ENCODE data around the gene ATP6V1B1. TPM values are rescaled to one million over a fixed set of nuclear protein-coding genes. Genes with fewer than 3 reads are reported as not detected.
A peak's percentile ranks its signal among the peaks of the same experiment; 100 is the strongest.

ATP6V1B1 gene
- total RNA-seq, 6 experiments from 2014 or later: 0.44 TPM; not detected in 5

DNA sequence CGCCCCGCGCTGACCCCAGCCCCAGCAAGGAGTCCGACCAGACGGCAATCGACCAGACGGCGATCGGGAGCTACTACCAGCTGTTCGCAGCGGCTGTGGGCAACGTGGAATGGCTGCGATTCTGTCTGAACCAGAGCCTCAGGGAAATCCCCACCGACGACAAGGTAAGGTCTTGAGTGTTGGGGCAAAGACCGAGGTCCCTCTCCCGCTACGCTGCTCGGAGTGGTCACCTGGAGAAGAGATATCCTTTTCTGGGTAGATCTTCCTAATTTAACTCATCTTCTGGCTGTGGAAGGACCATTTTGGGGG is 43.4 kb downstream of the ATP6V1B1 start:
- H3K27me3 ChIP-seq: no peaks in the 10 kb centered on the region
- no peaks in the 10 kb centered on the region for H3K9me3 ChIP-seq
- peak overlapping the region in 1 of 3 donors; percentile 7 for H3K27ac ChIP-seq
- ATAC-seq (no peak), DNase-seq (no peak)
- no peaks in the 10 kb centered on the region for H3K36me3 ChIP-seq
- WGBS (ENCODE audit: insufficient coverage, low coverage, low lambda C conversion rate, missing lambda C conversion rate): 82% methylated on average over 4 of the region's 19 CpGs
- TF ChIP-seq, protein P1, sequence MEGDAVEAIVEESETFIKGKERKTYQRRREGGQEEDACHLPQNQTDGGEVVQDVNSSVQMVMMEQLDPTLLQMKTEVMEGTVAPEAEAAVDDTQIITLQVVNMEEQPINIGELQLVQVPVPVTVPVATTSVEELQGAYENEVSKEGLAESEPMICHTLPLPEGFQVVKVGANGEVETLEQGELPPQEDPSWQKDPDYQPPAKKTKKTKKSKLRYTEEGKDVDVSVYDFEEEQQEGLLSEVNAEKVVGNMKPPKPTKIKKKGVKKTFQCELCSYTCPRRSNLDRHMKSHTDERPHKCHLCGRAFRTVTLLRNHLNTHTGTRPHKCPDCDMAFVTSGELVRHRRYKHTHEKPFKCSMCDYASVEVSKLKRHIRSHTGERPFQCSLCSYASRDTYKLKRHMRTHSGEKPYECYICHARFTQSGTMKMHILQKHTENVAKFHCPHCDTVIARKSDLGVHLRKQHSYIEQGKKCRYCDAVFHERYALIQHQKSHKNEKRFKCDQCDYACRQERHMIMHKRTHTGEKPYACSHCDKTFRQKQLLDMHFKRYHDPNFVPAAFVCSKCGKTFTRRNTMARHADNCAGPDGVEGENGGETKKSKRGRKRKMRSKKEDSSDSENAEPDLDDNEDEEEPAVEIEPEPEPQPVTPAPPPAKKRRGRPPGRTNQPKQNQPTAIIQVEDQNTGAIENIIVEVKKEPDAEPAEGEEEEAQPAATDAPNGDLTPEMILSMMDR (IDR thresholded peaks at IDR 0.05): no peak
- TF ChIP-seq POLR2A (IDR thresholded peaks at IDR 0.05): no peak
- H3K4me3 ChIP-seq: peak overlapping the region; percentile 48 to 61 (median 57)
- intact Hi-C loops (cut with DNase I): no loop called here
- H3K4me1 ChIP-seq: peaks cover 0 to 11% (median 5%) of the 10 kb centered on the region in 4 donors

DNA sequence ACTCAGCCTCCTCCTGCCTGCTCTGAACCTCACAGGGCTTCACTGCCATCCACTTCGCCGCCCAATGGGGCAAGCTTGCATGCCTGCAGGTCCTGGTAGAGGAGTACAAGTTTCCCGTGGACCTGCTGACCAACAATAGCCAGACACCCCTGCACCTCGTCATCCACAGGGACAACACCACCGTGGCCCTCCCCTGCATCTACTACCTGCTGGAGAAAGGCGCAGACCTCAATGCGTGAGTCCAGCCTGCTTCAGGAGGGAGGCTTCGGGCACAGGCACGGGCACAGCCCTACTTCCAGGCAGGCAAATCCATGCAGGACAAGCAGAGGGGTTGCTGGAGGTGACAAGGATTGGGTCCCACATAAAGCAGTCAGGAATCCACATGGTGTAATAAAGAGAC is 43.9 kb downstream of the ATP6V1B1 start:
- 90% methylated on average over 2 of the region's 9 CpGs for whole genome bisulfite sequencing (ENCODE audit: insufficient coverage, low coverage, low lambda C conversion rate, missing lambda C conversion rate)
- intact Hi-C loops (cut with DNase I): no loop called here
- peaks cover 0 to 11% (median 5%) of the 10 kb centered on the region in 4 donors for H3K4me1 ChIP-seq
- no peak overlapping the region for H3K4me3 ChIP-seq
- no peaks in the 10 kb centered on the region for H3K9me3 ChIP-seq
- peak in 1 of 3 donors; percentile 37 for DNase-seq
- H3K36me3 ChIP-seq: no peaks in the 10 kb centered on the region
- TF ChIP-seq, protein P1 (IDR thresholded peaks at IDR 0.05): no peak
- no peak for TF ChIP-seq POLR2A (IDR thresholded peaks at IDR 0.05)
- no peak overlapping the region for H3K27ac ChIP-seq
- no peaks in the 10 kb centered on the region for H3K27me3 ChIP-seq
- ATAC-seq: no peak

DNA sequence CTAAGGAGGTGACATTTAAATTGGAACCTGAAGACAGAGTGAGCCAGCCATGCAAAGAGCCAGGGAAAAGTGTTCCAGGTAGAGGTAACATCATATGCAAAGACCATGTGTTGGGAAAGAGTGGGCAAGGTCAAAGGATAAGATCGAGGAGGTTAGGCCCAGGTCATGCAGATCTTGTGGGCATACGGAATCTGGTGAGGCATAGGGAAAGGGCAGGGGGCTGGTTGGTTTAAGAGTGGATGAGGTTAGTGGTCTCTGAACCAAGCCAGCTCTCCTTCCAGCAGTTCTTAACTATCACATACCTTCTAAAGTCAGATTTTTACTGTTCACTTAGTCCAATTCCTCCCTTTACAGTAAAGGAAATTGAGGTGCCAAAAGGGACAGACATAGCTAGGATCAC is 45.7 kb downstream of the ATP6V1B1 start:
- Histone ChIP-seq H3K27ac (no peak overlapping the region), H3K4me1 (peaks cover 0 to 11% (median 5%) of the 10 kb centered on the region in 4 donors), H3K4me3 (no peak overlapping the region), H3K27me3 (no peaks in the 10 kb centered on the region), H3K9me3 (no peaks in the 10 kb centered on the region), H3K36me3 (peaks cover 0 to 4% (median 0%) of the 10 kb centered on the region in 4 donors)
- intact Hi-C loops (cut with DNase I): no loop called here
- peak in 1 of 3 donors; percentile 38 for DNase-seq
- ATAC-seq: no peak
- TF ChIP-seq, protein P1 (IDR thresholded peaks at IDR 0.05): no peak
- no peak for TF ChIP-seq POLR2A (IDR thresholded peaks at IDR 0.05)
- WGBS (ENCODE audit: insufficient coverage, low coverage, low lambda C conversion rate, missing lambda C conversion rate): 33% methylated on average over 2 of the region's 2 CpGs

DNA sequence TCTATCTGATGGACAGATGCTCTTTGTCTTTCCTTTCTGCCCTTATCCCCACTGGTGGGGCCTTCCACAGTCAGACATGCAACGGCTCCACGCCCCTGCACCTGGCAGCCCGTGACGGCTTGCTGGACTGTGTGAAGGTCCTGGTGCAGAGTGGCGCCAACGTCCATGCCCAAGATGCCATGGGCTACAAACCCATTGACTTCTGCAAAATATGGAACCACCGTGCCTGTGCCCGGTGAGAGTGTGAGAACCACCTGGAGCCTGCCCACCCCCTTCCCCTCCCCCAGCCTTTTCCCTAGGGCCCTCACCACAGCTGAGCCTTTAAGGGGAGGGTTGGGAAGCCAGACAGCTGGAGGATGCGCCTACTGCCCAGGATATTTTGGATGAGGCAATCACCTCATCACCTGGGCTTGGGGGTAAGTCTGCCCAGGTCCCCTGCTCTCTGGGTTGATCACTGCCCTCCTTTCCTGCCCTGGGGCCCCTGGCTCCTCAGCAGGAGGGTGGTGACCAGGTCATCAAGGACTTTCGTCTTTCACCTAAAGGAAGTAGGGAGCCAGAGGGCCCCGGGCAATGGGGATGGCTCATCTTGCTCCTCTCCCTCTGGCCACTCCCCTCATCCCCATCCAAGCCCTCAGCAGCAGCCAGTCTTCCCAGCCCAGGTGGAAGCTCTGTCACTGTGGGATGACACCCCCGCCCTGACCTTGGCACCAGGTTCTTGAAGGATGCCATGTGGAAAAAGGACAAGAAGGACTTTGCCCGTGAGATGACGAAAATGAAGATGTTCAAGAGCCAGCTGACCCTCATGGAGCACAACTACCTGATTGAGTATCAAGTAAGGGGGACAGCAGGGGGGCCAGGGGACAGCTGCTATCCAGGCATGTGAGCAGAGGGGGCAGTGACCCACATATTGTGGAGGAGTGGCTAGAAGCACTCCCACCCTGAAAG is 46.4 kb downstream of the ATP6V1B1 start:
- ATAC-seq (no peak), DNase-seq (peak in 1 of 3 donors; percentile 39)
- peaks cover 0 to 7% (median 0%) of the 10 kb centered on the region in 4 donors for H3K36me3 ChIP-seq
- TF ChIP-seq, protein P1 (IDR thresholded peaks at IDR 0.05): no peak
- no peak for TF ChIP-seq POLR2A (IDR thresholded peaks at IDR 0.05)
- intact Hi-C loops (cut with DNase I): no loop called here
- peaks cover 0 to 11% (median 5%) of the 10 kb centered on the region in 4 donors for H3K4me1 ChIP-seq
- H3K27me3 ChIP-seq: no peaks in the 10 kb centered on the region
- no peaks in the 10 kb centered on the region for H3K9me3 ChIP-seq
- no peak overlapping the region for H3K4me3 ChIP-seq
- no peak overlapping the region for H3K27ac ChIP-seq
- 96% methylated on average over 9 of the region's 14 CpGs for WGBS (ENCODE audit: insufficient coverage, low coverage, low lambda C conversion rate, missing lambda C conversion rate)
